Astrocyte (in vitro differentiated cells and primary cell): ENCODE measurements around the gene METAP1D. TPM values are rescaled to one million over a fixed set of nuclear protein-coding genes. Genes with fewer than 3 reads are reported as not detected.

ENCODE experiments used
- DNase-seq: peaks from one replicate; pipeline ENCODE4 v3.0.0-alpha.2; 2010; ENCODE audit warnings: low read depth
- FAIRE-seq: peaks from 2 replicates; lab custom pipeline; 2011; peaks lifted over from hg19 to GRCh38; lab: Jason Lieb, UNC
- H2AFZ ChIP-seq: 2 replicates; pipeline ENCODE4 v1.6.0; 2012; ENCODE audit warnings: low read depth, low read length, inconsistent platforms
- H3K27ac ChIP-seq: 2 replicates; pipeline ENCODE4 v1.5.1; 2011; ENCODE audit warnings: low read depth, low read length, inconsistent platforms
- H3K27me3 ChIP-seq: 2 replicates; pipeline ENCODE4 v1.6.0; 2011; ENCODE audit warnings: low read length, inconsistent platforms; ENCODE audit not compliant: insufficient read depth
- H3K36me3 ChIP-seq: 2 replicates; pipeline ENCODE4 v1.5.1; 2011; ENCODE audit warnings: low read length, inconsistent platforms; ENCODE audit not compliant: insufficient read depth
- H3K4me1 ChIP-seq: 2 replicates; pipeline ENCODE4 v1.5.1; 2011; ENCODE audit warnings: low read length, inconsistent platforms; ENCODE audit not compliant: insufficient read depth
- H3K4me2 ChIP-seq: 2 replicates; pipeline ENCODE4 v1.6.0; 2012; ENCODE audit warnings: low read length, inconsistent platforms
- H3K4me3 ChIP-seq: 2 replicates; pipeline ENCODE4 v1.5.1; 2011; ENCODE audit warnings: low read depth, mild to moderate bottlenecking, low read length, inconsistent platforms; ENCODE audit not compliant: insufficient read depth
- H3K79me2 ChIP-seq: 2 replicates; pipeline ENCODE4 v1.6.0; 2012; ENCODE audit warnings: mild to moderate bottlenecking, low read length, inconsistent platforms; ENCODE audit not compliant: insufficient read depth
- H3K9ac ChIP-seq: 2 replicates; pipeline ENCODE4 v1.6.0; 2012; ENCODE audit warnings: mild to moderate bottlenecking, low read length, inconsistent platforms
- H3K9me3 ChIP-seq: 2 replicates; pipeline ENCODE4 v1.5.1; 2012; ENCODE audit warnings: low read depth, mild to moderate bottlenecking, low read length, inconsistent platforms; ENCODE audit not compliant: insufficient read depth
- H4K20me1 ChIP-seq: 2 replicates; pipeline ENCODE4 v1.6.0; 2012; ENCODE audit warnings: low read length, inconsistent platforms; ENCODE audit not compliant: insufficient read depth
- H3K27ac Mint-ChIP-seq: one replicate; pipeline ENCODE4 v1.8.0; 2021; ENCODE audit warnings: mild to moderate bottlenecking, mixed read lengths; ENCODE audit not compliant: unreplicated experiment
- H3K27me3 Mint-ChIP-seq: one replicate; pipeline ENCODE4 v1.8.0; 2021; ENCODE audit warnings: low read depth, mixed read lengths; ENCODE audit not compliant: unreplicated experiment
- H3K36me3 Mint-ChIP-seq: one replicate; pipeline ENCODE4 v1.8.0; 2021; ENCODE audit warnings: low read depth, mixed read lengths; ENCODE audit not compliant: unreplicated experiment
- H3K4me1 Mint-ChIP-seq: one replicate; pipeline ENCODE4 v1.8.0; 2021; ENCODE audit warnings: low read depth, mixed read lengths; ENCODE audit not compliant: unreplicated experiment
- H3K4me3 Mint-ChIP-seq: one replicate; pipeline ENCODE4 v1.8.0; 2021; ENCODE audit warnings: mild to moderate bottlenecking, moderate library complexity, mixed read lengths; ENCODE audit not compliant: unreplicated experiment
- H3K9me3 Mint-ChIP-seq: one replicate; pipeline ENCODE4 v1.8.0; 2021; ENCODE audit warnings: mild to moderate bottlenecking, mixed read lengths; ENCODE audit not compliant: unreplicated experiment
- EZH2 ChIP-seq: IDR thresholded peaks from 2 replicates; pipeline ENCODE4 v1.6.1; 2012; ENCODE audit warnings: mild to moderate bottlenecking, low read length, inconsistent platforms; ENCODE audit not compliant: insufficient read depth
- total RNA-seq: library from RNA; stranded (reverse); gene quantifications from 2 replicates; pipeline ENCODE4 v1.2.1, GENCODE V29; 2021
- TF ChIP-seq, protein P1 (sequence below): IDR thresholded peaks from 2 replicates; pipeline ENCODE4 v1.5.1; 2011; ENCODE audit warnings: low read depth, mild to moderate bottlenecking, inconsistent platforms, low read length, moderate library complexity; ENCODE audit not compliant: insufficient read depth

METAP1D gene
- total RNA-seq, 1 donor from 2014 or later, result 6.5 TPM

DNA sequence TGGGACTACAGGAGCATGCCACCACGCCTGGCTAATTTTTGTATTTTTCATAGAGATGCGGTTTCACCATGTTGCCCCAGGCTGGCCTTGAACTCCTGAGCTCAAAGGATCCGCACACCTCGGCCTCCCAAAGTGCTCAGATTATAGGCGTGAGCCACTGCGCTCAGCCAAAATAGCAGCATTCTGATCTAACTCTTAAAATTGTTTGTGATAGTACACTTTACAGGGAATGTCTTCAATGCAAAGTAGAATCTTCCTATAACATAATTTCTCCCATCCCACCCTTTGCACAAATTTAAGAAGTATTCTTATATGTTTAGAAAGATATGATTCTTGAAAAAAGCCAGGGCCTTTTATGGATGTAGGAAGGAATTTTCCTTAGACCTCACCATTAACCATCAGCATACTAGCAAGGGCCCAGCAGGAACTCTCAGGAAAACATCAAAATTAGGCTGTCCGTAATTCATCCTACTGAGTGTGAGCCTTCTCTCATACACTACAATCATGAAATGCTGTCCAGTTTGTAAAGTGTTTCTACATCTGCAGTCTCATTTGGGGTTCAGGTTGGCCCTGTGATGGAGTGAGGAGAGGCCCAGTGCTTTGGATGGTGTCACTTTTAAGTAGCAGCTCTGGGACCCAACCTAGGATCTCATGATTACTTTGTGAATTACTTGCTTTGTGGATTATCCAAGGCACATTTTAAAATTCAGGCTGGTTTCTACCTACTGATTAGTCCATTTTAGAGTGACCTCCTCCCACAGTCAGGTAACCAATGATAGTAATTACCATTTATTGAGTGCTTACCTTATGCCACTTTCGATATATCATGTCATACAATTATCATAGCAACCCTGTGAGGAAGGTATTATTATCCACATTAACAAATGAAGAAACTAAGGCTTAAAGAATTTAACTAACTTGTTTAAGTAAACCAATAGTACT, 48.1 kb downstream of the METAP1D start:
- Histone ChIP-seq H3K9ac (no peak overlapping the region), H4K20me1 (no peaks in the 10 kb centered on the region), H2AFZ (no peak overlapping the region), H3K36me3 (no peaks in the 10 kb centered on the region), H3K9me3 (no peaks in the 10 kb centered on the region), H3K4me1 (no peaks in the 10 kb centered on the region), H3K4me3 (no peak overlapping the region), H3K79me2 (no peaks in the 10 kb centered on the region), H3K4me2 (no peak overlapping the region), H3K27me3 (no peaks in the 10 kb centered on the region), H3K27ac (no peak overlapping the region)
- no peak for FAIRE-seq
- Mint-ChIP-seq H3K9me3 (no peaks in the 10 kb centered on the region), H3K36me3 (no peaks in the 10 kb centered on the region), H3K27me3 (no peaks in the 10 kb centered on the region), H3K27ac (no peak overlapping the region), H3K4me1 (peaks cover 13% of the 10 kb centered on the region), H3K4me3 (no peak overlapping the region)
- TF ChIP-seq EZH2, result no peak
- TF ChIP-seq, protein P1, sequence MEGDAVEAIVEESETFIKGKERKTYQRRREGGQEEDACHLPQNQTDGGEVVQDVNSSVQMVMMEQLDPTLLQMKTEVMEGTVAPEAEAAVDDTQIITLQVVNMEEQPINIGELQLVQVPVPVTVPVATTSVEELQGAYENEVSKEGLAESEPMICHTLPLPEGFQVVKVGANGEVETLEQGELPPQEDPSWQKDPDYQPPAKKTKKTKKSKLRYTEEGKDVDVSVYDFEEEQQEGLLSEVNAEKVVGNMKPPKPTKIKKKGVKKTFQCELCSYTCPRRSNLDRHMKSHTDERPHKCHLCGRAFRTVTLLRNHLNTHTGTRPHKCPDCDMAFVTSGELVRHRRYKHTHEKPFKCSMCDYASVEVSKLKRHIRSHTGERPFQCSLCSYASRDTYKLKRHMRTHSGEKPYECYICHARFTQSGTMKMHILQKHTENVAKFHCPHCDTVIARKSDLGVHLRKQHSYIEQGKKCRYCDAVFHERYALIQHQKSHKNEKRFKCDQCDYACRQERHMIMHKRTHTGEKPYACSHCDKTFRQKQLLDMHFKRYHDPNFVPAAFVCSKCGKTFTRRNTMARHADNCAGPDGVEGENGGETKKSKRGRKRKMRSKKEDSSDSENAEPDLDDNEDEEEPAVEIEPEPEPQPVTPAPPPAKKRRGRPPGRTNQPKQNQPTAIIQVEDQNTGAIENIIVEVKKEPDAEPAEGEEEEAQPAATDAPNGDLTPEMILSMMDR, result no peak
- no peak for DNase-seq

DNA sequence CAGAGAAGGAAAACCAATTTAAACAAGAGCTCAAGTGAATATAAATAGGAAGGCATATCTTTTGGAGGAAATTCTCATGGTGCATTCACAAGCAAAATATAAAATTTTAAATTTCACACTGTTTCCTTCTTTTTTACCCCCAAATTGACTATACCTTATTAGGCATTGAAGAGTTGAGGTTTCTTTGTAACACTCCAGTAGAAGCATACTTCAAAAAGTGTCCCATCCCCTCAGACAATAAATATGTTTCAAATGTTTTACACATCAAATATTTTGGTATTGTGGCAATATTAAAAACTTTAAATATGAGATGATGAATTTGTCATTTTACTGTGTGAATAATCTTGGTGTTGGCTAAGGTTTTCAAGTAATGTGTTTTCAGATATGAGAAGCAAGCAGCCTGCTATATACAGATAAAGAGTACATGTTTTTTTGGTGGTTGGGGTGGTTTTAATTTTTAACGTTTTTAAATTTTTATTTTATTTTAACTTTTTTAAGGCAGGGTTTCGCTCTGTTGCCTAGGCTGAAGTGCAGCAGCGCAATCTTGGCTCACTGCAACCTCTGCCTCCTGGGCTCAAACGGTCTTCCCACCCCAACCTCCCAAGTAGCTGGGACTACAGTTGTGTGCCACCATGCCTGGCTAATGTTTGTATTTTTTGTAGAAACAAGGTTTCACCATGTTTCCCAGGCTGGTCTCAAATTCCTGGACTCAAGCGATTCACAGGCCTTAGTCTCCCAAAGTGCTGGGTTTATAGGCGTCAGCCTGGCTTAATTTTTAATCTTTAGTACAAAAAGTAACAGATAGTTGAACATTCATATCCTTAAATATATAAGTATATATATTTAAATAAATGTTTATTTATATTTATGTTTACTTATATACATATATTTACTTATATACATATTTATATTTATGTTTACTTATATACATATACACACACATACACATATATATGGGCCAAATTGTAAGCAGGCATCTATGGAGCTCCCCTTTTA, 49.1 kb downstream of the METAP1D start:
- no peak overlapping the region for H3K27ac Mint-ChIP-seq
- DNase-seq (no peak), FAIRE-seq (no peak)
- TF ChIP-seq, protein P1, result no peak
- no peak overlapping the region for H3K4me2 ChIP-seq
- H3K9me3 ChIP-seq, result no peaks in the 10 kb centered on the region
- H3K4me3 Mint-ChIP-seq, result no peak overlapping the region
- no peaks in the 10 kb centered on the region for H3K27me3 Mint-ChIP-seq
- no peak overlapping the region for H2AFZ ChIP-seq
- H3K27ac ChIP-seq, result no peak overlapping the region
- no peak overlapping the region for H3K9ac ChIP-seq
- no peaks in the 10 kb centered on the region for H4K20me1 ChIP-seq
- peaks cover 14% of the 10 kb centered on the region for H3K4me1 Mint-ChIP-seq
- no peaks in the 10 kb centered on the region for H3K9me3 Mint-ChIP-seq
- no peaks in the 10 kb centered on the region for H3K27me3 ChIP-seq
- H3K36me3 Mint-ChIP-seq, result no peaks in the 10 kb centered on the region
- no peaks in the 10 kb centered on the region for H3K4me1 ChIP-seq
- no peaks in the 10 kb centered on the region for H3K36me3 ChIP-seq
- H3K79me2 ChIP-seq, result no peaks in the 10 kb centered on the region
- no peak overlapping the region for H3K4me3 ChIP-seq
